C4-2B (cell line): Measurements from ENCODE around the gene DHX32.

Experiments
- H3K27ac ChIP-seq: fragments of 450-650 bp; 2 replicates; pipeline ENCODE4 v1.5.1; 2017
- ZFX ChIP-seq: fragments of 450-650 bp; IDR thresholded peaks from 2 replicates; pipeline ENCODE4 v1.6.1; 2017
- TF ChIP-seq, protein P1 (sequence below): fragments of 450-650 bp; conservative IDR thresholded peaks from 2 replicates; pipeline ENCODE4 v1.5.1; 2017; ENCODE audit warnings: mild to moderate bottlenecking

Gene DHX32

DNA sequence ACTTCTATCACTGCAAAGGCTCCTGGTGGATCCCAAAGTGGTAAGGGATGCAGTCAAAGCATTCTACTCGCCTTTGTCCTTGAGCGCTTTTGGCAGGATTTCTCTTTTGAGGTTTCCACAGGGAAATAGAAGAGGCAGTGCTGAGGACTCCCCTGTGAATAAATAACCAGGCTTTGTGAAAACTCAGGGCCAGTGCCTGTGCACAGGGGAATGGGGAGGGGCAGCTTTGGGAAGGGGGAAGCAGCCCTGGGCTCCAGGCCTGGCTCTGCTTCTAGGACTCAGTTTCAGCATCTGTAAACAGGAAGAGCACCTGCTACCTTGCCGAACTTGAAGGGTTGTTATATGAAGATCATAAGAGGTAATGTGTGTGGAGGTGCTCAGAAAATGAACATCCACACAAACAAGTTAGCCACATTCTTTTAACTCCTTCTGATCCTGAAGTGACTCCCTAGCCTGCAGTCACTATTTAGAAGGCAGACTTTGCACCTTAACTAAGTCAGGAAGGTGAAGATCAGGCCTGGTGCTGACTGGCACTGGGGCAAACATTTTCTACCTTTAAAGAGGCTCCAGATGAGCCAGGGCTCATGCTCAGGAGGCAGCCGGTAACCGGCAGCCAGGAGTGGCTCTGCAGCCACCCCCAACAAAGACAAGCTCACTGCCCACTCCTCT is 83.0 kb downstream of the DHX32 start:
- TF ChIP-seq ZFX: no peak
- TF ChIP-seq, protein P1, sequence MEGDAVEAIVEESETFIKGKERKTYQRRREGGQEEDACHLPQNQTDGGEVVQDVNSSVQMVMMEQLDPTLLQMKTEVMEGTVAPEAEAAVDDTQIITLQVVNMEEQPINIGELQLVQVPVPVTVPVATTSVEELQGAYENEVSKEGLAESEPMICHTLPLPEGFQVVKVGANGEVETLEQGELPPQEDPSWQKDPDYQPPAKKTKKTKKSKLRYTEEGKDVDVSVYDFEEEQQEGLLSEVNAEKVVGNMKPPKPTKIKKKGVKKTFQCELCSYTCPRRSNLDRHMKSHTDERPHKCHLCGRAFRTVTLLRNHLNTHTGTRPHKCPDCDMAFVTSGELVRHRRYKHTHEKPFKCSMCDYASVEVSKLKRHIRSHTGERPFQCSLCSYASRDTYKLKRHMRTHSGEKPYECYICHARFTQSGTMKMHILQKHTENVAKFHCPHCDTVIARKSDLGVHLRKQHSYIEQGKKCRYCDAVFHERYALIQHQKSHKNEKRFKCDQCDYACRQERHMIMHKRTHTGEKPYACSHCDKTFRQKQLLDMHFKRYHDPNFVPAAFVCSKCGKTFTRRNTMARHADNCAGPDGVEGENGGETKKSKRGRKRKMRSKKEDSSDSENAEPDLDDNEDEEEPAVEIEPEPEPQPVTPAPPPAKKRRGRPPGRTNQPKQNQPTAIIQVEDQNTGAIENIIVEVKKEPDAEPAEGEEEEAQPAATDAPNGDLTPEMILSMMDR: no peak
- H3K27ac ChIP-seq: no peak overlapping the region

DNA sequence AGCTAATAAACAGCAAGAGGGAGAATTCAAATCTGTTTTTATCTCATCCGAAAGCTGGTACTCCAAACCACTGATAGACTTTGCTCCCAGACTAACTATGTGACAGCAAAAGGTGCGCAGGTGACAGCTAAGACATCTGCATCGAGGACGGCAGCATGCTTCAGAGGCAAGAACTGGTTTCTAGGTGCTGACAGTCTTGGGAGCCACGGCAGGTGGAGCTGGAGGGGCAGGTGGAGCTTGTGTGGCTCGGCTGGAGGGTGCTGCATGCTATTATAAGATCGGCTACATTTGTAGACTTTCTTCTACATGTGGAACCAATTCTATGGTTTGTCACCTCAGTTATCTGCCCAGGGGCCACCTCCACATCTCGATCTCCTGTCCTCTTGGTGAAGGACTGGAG is 83.7 kb downstream of the DHX32 start:
- TF ChIP-seq, protein P1: no peak
- TF ChIP-seq ZFX: no peak

DNA sequence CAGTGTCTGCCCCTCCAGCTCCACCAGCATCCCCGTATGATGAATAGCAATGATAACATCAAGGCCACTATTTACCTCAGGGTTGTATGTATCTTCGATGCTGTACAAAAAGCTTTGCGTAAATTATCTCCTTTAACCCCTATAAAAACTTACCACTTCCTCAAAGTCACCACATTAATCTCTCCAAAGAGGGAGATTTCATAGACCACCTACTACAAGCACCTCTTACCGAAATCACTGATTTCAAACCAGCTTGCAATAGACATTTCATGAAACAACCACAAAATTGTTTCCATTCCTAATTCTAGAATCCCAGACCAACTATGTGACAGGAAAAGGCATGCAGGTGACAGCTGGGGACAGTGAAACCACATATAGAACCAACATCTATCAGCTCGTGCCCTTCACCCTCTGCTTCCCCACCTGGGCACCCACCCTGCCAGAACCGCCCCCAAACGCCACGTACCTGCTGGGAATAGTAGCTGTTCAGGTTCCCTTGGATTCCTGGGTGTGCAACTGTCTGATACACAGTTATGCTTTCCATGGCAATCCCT is 85.4 kb downstream of the DHX32 start:
- no peak overlapping the region for H3K27ac ChIP-seq
- TF ChIP-seq, protein P1: no peak
- no peak for TF ChIP-seq ZFX

More for the DNA sequence above, 83.7 kb downstream of the DHX32 start:
- no peak overlapping the region for H3K27ac ChIP-seq

DNA sequence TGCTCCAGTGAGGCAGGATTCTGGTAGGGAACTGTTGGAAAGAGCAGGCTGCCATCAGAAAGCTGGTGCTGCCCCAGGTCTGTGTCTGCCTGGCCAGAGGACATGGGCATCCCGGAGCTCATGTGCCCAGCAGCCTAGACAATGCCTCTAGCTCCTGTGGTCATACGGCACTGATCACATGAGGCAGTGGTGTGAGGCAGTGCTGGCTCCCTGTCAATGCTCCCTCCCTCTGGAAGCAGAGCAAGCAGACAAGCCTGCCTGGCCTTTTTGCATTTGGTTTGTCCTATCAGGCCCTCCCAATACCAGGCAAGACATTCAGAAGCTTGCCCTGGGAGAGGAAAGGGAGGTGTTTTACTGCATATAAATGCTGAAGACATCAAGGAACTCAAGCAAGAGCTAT is 86.0 kb downstream of the DHX32 start:
- TF ChIP-seq, protein P1: no peak
- TF ChIP-seq ZFX: no peak
- no peak overlapping the region for H3K27ac ChIP-seq

DNA sequence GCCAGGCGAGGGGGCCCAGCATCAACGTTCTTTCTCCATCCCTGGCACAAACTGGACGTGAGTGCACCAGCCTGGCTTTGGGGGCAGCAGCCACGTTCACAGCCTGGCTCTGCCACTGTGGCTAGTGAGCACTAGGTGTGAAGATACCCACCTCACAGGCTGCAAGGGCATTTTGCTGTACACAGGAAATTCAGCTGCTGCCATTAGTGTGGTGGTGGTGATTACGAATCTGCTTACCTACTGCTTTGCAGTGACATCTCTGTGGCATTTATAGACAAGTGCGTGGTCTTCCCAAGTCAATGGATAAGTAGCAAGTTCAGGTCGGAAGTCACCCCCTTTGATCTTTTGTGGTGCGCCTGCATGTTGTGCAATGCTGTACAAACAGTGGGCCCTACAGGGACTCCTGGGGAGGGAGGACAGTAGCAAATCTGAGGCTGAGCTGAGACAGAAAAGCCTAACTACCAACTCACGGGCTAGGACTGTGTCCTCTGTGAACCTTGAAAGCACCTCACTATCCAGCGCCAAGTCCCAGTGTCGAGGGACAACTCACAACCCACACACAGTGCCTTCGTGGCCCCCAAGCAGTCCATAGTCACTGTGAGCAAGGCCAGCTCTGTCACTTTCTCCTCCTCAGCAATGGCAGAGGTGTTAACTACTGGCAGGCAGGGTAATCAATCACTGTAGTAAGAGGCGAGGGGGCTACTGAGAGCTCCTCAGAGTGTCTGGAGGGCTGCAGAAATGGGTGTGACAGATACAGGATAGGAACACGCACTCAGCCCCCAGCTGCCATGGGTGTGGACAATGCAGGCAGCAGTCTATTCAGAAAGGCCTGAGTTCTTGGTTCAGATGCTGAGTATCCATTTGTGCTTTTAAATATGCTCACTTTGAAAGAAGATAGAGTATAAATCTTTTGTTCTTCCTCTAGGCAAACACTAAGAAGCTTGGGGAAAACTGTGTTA is 88.5 kb downstream of the DHX32 start:
- TF ChIP-seq ZFX: no peak
- TF ChIP-seq, protein P1: no peak
- H3K27ac ChIP-seq: no peak overlapping the region

DNA sequence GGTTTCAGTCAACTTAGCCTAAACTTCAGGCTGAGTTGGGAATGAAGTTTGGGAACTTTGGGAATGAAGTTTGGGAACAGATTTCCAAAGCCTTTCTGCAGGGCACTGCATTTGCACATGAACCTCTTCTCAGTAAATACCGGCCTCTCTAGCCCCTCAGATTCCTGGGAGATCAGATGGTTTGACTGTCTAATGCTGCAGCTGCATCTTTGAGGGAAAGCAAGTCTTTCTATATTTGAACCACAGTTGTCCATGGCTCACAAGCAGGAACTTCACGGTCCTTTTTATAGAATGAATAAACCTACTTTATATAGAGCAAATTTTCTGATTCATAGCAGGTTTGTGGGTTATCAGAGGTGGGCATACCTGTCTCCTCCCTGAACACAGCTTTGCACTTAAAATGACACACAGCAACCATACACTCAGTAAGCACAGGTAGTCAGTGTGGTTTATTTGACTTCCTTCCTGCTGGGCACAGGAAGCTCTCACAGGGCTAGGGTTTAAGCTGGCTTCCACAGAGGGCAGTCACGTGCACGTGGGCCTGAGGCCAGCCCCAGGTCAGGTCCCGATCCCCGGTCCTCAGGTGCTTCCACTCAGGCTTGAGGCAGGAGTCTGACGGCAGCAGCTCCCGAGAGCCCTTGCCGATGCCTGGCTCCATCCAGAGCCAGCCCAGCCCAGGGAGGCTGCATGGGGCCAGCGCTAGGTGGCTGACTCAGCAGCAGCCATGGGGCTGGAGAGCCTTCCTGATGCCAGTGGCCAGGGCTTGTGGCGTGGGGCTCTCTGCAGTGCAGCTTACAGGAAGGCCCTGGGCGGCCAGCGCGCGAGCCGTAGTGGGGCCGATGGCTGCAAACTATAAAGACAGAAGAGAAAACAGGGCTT is 92.7 kb downstream of the DHX32 start:
- TF ChIP-seq, protein P1: no peak
- no peak for TF ChIP-seq ZFX
- no peak overlapping the region for H3K27ac ChIP-seq
